GM18499 (cell line): ENCODE measurements around the gene MYD88.

Experiments used
- ATAC-seq: cut with Tn5 transposase; IDR thresholded peaks from one replicate; pipeline ENCODE4 v1.9.1; 2021; ENCODE audit warnings: moderate number of reproducible peaks; ENCODE audit not compliant: insufficient read depth, unreplicated experiment

The MYD88 gene

DNA sequence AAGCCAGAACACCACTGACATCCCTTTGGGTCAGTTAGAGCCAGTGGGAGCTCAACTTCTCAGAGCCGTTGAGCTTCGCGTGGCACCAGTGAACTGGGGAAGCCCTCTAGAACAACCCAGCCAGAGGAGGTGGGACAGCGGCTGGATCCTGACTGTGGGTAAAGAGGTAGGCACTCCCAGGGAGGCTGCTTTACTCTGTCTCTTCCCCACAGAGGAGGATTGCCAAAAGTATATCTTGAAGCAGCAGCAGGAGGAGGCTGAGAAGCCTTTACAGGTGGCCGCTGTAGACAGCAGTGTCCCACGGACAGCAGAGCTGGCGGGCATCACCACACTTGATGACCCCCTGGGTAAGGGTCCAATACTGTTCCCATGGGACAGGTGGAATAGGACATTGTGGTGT lies 1.2 kb downstream of the MYD88 start:
- ATAC-seq, result no peak

DNA sequence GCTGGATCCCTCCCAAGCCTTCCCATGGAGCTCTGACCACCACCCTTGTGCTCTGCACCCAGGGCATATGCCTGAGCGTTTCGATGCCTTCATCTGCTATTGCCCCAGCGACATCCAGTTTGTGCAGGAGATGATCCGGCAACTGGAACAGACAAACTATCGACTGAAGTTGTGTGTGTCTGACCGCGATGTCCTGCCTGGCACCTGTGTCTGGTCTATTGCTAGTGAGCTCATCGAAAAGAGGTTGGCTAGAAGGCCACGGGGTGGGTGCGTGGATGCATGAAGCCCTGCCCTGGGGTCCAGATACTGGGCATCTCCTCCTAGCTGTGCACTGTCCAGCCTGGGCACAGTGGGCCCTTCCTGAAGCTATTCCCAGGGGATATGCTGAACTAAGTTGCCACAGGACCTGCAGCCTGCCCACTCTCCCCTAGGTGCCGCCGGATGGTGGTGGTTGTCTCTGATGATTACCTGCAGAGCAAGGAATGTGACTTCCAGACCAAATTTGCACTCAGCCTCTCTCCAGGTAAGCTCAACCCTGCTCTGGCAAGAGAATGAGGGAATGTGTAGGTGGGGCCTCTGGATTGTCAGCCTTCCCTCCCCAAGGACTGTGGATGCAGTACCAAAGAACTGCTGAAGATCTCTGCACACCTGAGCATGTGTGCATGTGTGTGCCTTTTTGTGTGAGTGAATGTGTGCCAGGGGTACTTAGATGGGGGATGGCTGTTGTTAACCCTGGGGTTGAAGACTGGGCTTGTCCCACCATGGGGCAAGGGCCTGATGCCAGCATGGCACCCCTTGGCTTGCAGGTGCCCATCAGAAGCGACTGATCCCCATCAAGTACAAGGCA lies 2.1 kb downstream of the MYD88 start:
- no peak for ATAC-seq

DNA sequence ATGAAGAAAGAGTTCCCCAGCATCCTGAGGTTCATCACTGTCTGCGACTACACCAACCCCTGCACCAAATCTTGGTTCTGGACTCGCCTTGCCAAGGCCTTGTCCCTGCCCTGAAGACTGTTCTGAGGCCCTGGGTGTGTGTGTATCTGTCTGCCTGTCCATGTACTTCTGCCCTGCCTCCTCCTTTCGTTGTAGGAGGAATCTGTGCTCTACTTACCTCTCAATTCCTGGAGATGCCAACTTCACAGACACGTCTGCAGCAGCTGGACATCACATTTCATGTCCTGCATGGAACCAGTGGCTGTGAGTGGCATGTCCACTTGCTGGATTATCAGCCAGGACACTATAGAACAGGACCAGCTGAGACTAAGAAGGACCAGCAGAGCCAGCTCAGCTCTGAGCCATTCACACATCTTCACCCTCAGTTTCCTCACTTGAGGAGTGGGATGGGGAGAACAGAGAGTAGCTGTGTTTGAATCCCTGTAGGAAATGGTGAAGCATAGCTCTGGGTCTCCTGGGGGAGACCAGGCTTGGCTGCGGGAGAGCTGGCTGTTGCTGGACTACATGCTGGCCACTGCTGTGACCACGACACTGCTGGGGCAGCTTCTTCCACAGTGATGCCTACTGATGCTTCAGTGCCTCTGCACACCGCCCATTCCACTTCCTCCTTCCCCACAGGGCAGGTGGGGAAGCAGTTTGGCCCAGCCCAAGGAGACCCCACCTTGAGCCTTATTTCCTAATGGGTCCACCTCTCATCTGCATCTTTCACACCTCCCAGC lies 2.9 kb downstream of the MYD88 start:
- no peak for ATAC-seq

DNA sequence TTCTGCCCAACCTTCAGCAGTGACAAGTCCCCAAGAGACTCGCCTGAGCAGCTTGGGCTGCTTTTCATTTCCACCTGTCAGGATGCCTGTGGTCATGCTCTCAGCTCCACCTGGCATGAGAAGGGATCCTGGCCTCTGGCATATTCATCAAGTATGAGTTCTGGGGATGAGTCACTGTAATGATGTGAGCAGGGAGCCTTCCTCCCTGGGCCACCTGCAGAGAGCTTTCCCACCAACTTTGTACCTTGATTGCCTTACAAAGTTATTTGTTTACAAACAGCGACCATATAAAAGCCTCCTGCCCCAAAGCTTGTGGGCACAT lies 3.5 kb downstream of the MYD88 start:
- ATAC-seq, result no peak

DNA sequence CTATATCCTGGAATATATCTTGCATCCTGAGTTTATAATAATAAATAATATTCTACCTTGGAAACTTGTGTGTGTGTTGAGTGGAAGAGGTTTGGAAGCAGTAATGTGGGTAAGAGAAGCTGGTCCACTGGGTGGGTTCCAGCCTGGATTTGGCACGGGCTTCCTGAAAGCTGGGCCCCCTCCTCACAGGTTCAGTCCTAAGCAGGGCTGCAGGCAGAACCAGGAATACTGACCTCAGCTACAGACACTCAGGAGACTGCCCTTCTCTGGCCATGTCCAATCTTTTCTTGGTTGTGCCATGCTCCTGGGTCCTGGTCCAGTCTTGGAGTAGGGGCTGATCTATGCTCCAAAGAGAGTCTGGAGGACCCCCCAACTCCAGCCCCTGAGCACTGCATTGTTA lies 4.5 kb downstream of the MYD88 start:
- ATAC-seq, result no peak

DNA sequence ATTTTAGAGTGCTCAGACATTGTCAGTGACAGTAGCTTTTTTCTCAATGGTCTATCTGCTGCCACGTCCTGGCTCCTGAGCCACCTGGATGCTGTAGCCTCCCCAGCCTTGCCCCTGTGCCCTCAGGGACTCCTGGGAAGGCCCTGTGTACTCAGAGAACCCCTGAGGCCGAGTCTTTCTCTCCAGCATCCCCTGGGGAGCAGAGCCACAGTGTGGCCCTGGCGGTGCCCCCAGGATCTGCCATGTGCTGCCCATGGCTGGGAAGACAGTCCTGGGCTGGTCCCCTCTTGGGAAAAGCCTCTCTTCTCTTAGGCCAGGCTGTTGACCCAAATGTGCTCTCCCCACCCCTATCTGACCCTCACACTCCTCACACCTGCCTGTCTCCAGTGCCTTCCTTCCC lies 5.0 kb downstream of the MYD88 start:
- no peak for ATAC-seq

GRCh38 chr3:38146504-38146903 lies 8.0 kb downstream of the MYD88 start:
- no peak for ATAC-seq

DNA sequence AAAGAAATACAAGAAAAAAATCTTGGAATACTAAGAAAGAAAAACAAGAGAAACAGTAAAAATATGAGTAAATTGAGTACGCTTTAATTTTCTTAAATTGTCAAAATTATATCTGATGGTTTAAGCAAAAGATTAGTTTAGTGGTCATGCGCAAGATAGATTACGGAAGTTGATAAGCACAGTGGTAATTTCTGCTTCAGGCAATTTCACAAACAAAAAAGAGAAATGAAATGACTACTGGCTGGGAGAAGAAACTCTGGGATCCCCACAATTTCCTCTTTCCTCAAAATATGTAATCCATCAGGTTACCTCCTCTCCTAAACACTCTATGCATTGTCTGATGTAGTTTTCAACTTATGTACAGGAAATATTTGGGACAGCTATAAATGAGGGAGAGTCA lies 9.0 kb downstream of the MYD88 start:
- no peak for ATAC-seq

DNA sequence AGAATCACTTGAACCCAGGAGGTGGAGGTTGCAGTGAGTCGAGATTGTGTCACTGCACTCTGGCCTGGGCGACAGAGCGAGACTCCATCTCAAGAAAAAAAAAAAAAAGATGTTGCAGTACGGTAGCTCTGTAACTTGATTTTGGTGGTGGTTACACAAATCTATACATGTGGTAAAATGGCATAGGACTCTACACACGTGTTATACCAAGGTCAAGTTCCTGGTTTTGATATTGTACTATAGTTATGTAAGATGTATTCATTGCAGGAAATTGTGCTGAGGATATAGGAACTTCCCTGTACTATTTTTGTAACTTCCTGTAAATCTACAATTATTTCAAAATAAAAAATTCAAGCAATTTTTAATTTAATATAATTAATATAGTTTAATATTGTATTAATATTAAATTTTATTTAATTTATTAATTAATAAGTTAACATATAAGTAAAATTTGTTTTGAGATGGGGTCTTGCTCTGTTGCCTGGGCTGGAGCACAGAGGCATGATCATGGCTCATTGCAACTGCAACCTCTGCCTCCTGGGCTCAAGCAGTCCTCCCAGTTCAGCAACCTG lies 9.9 kb downstream of the MYD88 start:
- no peak for ATAC-seq

GRCh38 chr3:38149708-38150107 lies 11.2 kb downstream of the MYD88 start:
- ATAC-seq, result no peak

GRCh38 chr3:38150780-38151528 lies 12.5 kb downstream of the MYD88 start:
- ATAC-seq, result no peak

- ATAC-seq, result no peak
Measured at GRCh38 chr3:38151667-38152265, 13.3 kb downstream of the MYD88 start.

DNA sequence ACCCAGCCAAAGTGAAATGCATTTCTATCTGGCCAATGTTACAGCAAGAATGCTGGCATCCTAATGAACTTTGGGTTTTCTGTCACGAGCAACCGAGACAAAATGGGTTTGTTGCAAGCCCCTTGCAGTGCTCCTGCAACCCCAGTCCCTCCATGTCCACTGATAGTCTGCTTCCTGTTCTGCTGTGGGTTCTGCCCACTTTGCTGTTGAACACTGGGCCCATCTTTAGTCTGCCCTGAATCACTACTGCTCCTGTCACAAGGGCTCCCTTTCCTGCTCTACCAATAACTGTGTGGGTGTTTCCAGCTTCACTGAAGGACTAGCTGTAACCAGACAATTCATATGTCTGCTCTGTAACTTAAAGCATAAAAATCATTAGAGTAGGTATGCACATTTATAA lies 14.1 kb downstream of the MYD88 start:
- no peak for ATAC-seq

DNA sequence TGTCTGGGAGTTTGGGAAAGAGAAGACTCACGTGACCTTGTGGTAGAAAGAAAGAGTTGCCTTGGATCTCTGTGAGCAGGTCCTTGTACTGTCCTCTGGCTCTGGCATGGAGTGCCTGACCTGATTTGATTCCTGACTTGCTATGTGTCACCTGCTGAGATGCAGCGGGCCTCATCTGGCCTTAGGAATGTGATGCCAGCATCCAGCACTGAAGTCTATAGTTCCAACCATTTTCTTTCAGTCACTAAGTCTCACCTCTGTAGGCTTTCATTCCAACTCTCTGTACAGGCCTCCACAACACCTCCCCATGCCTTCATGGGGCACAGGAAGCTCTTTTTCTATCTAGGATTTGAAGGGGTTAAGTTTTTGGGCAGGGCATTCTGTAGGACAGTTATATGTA lies 14.8 kb downstream of the MYD88 start:
- ATAC-seq, result no peak

DNA sequence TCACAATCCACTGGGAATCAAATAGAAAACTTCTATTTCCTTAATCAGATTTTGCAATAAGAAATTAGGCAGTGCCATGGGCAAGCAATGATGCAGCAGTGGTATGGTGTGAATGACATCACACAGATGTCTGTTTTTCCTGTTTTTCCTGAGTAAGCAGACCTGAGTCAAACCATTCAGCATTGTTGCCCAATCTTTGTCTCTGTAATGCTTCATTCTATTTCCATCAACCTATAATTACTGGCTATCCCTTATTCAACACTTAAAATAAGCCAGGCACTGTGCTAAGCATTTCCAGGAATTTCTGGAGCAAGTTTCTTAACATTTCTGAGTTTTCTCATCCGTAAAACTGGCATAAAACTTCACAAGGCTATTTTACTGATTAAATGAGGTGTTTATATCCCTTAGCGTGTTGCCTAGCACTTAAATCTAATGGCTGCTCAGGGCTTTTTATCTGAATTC lies 15.6 kb downstream of the MYD88 start:
- no peak for ATAC-seq

GRCh38 chr3:38154625-38155255 lies 16.3 kb downstream of the MYD88 start:
- no peak for ATAC-seq

DNA sequence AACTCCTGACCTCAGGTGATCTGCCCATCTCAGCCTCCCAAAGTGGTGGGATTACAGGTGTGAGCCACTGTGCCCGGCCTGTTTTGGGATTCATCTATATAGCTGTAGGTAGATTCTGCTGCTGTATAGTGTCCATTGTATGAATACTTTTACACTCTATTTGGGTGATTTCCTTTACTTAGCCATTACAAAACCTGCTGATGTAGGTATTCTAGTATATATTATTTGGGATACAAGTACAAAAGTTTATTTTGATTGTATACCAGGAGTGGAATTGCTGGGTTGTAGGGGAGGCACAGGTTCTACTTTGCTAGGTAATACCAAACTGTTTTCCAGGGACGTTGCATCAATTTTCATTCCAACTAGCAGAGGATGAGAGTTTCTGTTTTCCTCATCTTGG lies 17.4 kb downstream of the MYD88 start:
- ATAC-seq, result no peak

DNA sequence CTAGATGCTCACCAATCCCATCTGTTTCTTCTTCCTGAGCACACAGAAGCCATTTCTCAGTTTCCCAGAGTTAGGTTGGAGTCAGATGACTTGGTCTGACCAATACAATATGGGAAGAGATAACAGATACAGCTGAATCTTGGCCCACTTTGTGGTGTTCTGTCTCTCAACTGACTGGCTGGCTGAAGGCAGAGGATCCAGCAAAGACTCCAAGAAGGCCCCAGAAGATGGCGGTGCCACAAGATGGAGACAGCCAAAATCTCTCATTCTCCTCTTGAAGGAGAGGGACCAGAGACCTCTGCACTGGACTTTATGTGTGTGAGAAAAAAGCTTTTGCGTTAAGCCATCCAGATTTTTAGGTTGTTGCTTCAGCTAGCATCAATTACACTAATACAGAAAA lies 18.7 kb downstream of the MYD88 start:
- no peak for ATAC-seq

- ATAC-seq, result no peak
Measured at GRCh38 chr3:38157595-38157994, 19.1 kb downstream of the MYD88 start.

- ATAC-seq, result no peak
Measured at GRCh38 chr3:38158472-38158871, 20.0 kb downstream of the MYD88 start.
